Measurements from ENCODE around the gene INTS3. TPM values are rescaled to one million over a fixed set of nuclear protein-coding genes. Genes with fewer than 3 reads are reported as not detected.

Gene INTS3
- total and polyA plus RNA-seq, 2 of the 8 experiments (the other 6 are each of a cell fraction or from before 2014, with no cell fraction given), result 66.8 to 93.2 TPM

DNA sequence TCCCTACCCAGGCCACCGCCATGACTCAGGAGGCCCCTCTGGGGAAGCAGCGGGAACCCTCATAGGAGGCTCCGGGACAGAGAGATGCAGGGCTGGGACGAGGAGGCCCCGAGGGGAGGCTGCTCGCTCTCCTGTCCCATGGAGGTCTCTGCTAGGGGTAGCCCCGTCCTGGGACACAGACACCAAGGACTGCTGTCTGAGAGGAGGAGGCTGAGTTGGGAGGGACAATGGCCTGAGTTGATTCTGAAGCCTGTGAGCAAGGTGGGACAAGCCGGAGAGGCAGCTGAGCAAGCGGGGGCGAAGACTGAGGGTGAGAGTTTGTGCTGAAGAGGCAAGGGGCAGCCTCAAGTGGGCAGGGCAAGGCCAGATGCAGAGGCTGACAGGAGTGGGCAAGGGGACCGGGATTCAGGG is 64.8 kb downstream of the INTS3 start:
- Histone ChIP-seq H4K8ac (ENCODE audit: extremely low read depth, insufficient read depth, low read length) (no peak overlapping the region), H3K4ac (replicated peaks; ENCODE audit: insufficient read length, low read depth, low read length) (peak overlapping the region; percentile 34), H2BK12ac (ENCODE audit: low read depth, low read length) (peak overlapping the region; percentile 77; the same call in 1 of the 2 replicates), H3K56ac (replicated peaks; ENCODE audit: insufficient read length, low read depth, low read length) (no peak overlapping the region), H3K23me2 (ENCODE audit: low read depth, low read length) (no peaks in the 10 kb centered on the region; the same call in 1 of the 2 replicates), H3K9ac (replicated peaks in 1 of 4; ENCODE audit: extremely low read depth in 1 of 4, low read depth in 3 of 4, low read length in 3 of 4) (no peak overlapping the region), H2BK5ac (ENCODE audit: low read depth, low read length) (peak overlapping the region; percentile 71; the same call in 1 of the 2 replicates), H4K5ac (ENCODE audit: insufficient read length, low read depth, low read length) (no peak overlapping the region), H2BK120ac (replicated peaks; ENCODE audit: low read depth, low read length) (no peak overlapping the region), H3K79me1 (ENCODE audit: low read depth, low read length) (no peaks in the 10 kb centered on the region), H3K23ac (ENCODE audit: insufficient read length) (no peak overlapping the region), H3K4me1 (replicated peaks in 1 of 4; ENCODE audit: control insufficient read depth in 3 of 4, insufficient read depth in 4 of 4, low read length in 3 of 4) (peaks cover 6 to 32% (median 22%) of the 10 kb centered on the region in 4 experiments), H3K27ac (ENCODE audit: low read depth, low read length) (no peak overlapping the region), H3K18ac (ENCODE audit: extremely low read depth, low read length) (no peak overlapping the region; the same call in 1 of the 2 replicates), H3K4me2 (ENCODE audit: insufficient read depth in 1 of 2, low read depth in 2 of 2, low read length in 2 of 2) (peak overlapping the region; percentile 60 to 61; a peak in 1 of 4 replicates), H3K14ac (ENCODE audit: insufficient read length) (no peak overlapping the region), H3K36me3 (ENCODE audit: control insufficient read depth in 2 of 4, insufficient read depth in 4 of 4, low read length in 3 of 4) (no peaks in the 10 kb centered on the region), H2BK15ac (ENCODE audit: low read length) (peak overlapping the region; percentile 31; the same call in 1 of the 2 replicates), H3K4me3 (ENCODE audit: extremely low read depth in 1 of 4, insufficient read depth in 2 of 4, low read depth in 3 of 4, low read length in 4 of 4) (no peak overlapping the region), H2BK20ac (ENCODE audit: low read length) (peak overlapping the region; percentile 90; the same call in 1 of the 2 replicates), H4K91ac (replicated peaks; ENCODE audit: insufficient read length, low read length) (peak overlapping the region; percentile 72), H3K79me2 (ENCODE audit: control insufficient read depth in 1 of 2, insufficient read depth in 2 of 2, low read length in 2 of 2) (no peaks in the 10 kb centered on the region), H2AFZ (ENCODE audit: low read length) (no peak overlapping the region), H3K27me3 (replicated peaks in 1 of 4; ENCODE audit: control insufficient read depth in 3 of 4, extremely low read depth in 1 of 4, insufficient read depth in 3 of 4, low read length in 3 of 4) (no peaks in the 10 kb centered on the region; a peak in 1 of 7 replicates), H2AK5ac (ENCODE audit: low read depth, low read length) (no peak overlapping the region; the same call in 1 of the 2 replicates), H4K20me1 (replicated peaks in 1 of 2; ENCODE audit: control insufficient read depth in 1 of 2, insufficient read depth in 2 of 2, low read length in 2 of 2) (peaks cover 0 to 4% of the 10 kb centered on the region in 2 experiments), H3K9me3 (ENCODE audit: insufficient read depth in 2 of 2, low read depth in 1 of 2, low read length in 1 of 2) (no peaks in the 10 kb centered on the region)
- DNase-seq (ENCODE audit: low read depth in 1 of 2, low spot score in 2 of 2) (no peak), FAIRE-seq (no peak)
- 76% methylated on average over 11 of the region's 11 CpGs; no CpG with 5 or more reads in 1 of the 2 experiments for WGBS, 2 experiments (ENCODE audit: extremely low coverage in 1 of 2, insufficient coverage in 1 of 2, insufficient read length in 1 of 2, insufficient replicate concordance in 2 of 2, low coverage in 1 of 2, low lambda C conversion rate in 2 of 2, missing lambda C conversion rate in 1 of 2)
- ChIA-PET CTCF (ENCODE audit: partially characterized antibody) (interaction anchor here (0.8 to 2.1 kb wide), 4 partner anchors 11 to 120 kb away, joined by 3 to 11 read pairs (median 3); no protein-coding TSS in a partner anchor), POLR2A (ENCODE audit: partially characterized antibody) (interaction anchor here (0.9 to 15.1 kb wide), 7 partner anchors 12 to 200 kb away, joined by 3 to 153 read pairs (median 5); partner anchors contain the start of genes GATAD2B, RPS27 and SLC27A3)
- TF ChIP-seq MAFK (IDR thresholded peaks at IDR 0.05; ENCODE audit: low read depth, low read length) (no peak), RNF2 (IDR thresholded peaks at IDR 0.05; ENCODE audit: borderline replicate concordance, low read depth, low read length, missing control alignments, poor library complexity, severe bottlenecking) (no peak), PHF8 (conservative IDR thresholded peaks at IDR 0.05; ENCODE audit: low read depth, low read length) (no peak), SP2 (IDR thresholded peaks at IDR 0.05; ENCODE audit: low read length) (no peak), ATF2 (IDR thresholded peaks at IDR 0.05; ENCODE audit: low read length) (no peak), SIRT6 (IDR thresholded peaks at IDR 0.05; ENCODE audit: low read length) (no peak), TAF1 (IDR thresholded peaks at IDR 0.05; ENCODE audit: low read depth, low read length) (no peak), SP4 (IDR thresholded peaks at IDR 0.05; ENCODE audit: low read length) (no peak), YY1 (IDR thresholded peaks at IDR 0.05; ENCODE audit: low read depth, low read length) (no peak)
- TF ChIP-seq, protein P1, sequence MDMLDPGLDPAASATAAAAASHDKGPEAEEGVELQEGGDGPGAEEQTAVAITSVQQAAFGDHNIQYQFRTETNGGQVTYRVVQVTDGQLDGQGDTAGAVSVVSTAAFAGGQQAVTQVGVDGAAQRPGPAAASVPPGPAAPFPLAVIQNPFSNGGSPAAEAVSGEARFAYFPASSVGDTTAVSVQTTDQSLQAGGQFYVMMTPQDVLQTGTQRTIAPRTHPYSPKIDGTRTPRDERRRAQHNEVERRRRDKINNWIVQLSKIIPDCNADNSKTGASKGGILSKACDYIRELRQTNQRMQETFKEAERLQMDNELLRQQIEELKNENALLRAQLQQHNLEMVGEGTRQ (IDR thresholded peaks at IDR 0.05; ENCODE audit: low read length), result no peak

All from H1 (cell line).